Thyroid gland (tissue), 4 donors: ENCODE data around the gene GRIN3A. TPM values are rescaled to one million over a fixed set of nuclear protein-coding genes. Genes with fewer than 3 reads are reported as not detected.

ENCODE experiments used
- DNase-seq, 2 donors: peaks; one replicate each; pipeline ENCODE4 v3.0.0-alpha.2; 2019
- H3K27ac ChIP-seq, 3 donors: fragments of 200-600 bp; sonication (generic); 1 replicate in 2 of 3; 2 replicates in 1 of 3; pipeline ENCODE4 v1.5.1; 2016 to 2019; ENCODE audit warnings: mild to moderate bottlenecking in 1 of 3, moderate library complexity in 1 of 3
- H3K27me3 ChIP-seq: fragments of 200-600 bp; sonication (generic); one replicate; pipeline ENCODE4 v1.5.1; 2019
- H3K36me3 ChIP-seq, 2 donors: fragments of 200-600 bp; sonication (generic); one replicate each; pipeline ENCODE4 v1.5.1; 2016 to 2019
- H3K4me1 ChIP-seq, 2 donors: fragments of 200-600 bp; sonication (generic); one replicate each; pipeline ENCODE4 v1.5.1; 2017 to 2019
- H3K4me3 ChIP-seq, 3 donors: fragments of 200-600 bp; sonication (generic); replicated peaks in 1 of 3; 1 replicate in 2 of 3; 2 replicates in 1 of 3; pipeline ENCODE4 v1.5.1; 2016; ENCODE audit warnings: mild to moderate bottlenecking in 1 of 3
- H3K9me3 ChIP-seq: fragments of 200-600 bp; sonication (generic); one replicate; pipeline ENCODE4 v1.5.1; 2017
- POLR2A ChIP-seq, 2 donors: fragments of 450-650 bp; IDR thresholded peaks; one replicate each; pipeline ENCODE4 v1.6.1; 2017; ENCODE audit warnings: antibody characterized with exemption in 2 of 2, mild to moderate bottlenecking in 2 of 2, moderate library complexity in 1 of 2
- WGBS, 2 donors: methylation state at CpG; one replicate each; pipeline ENCODE4 v1.1.5; 2017; 5-methylcytosine and 5-hydroxymethylcytosine counted together
- intact Hi-C: fragments of 100-400 bp; cut with DNase I; formaldehyde crosslinking; loops from one replicate; pipeline ENCODE4 v1.15.1; 2023
- total RNA-seq, 4 donors: library from RNA; depleted of rRNA; stranded (reverse); fragments of >200 nt; gene quantifications; one replicate each; pipeline ENCODE4 v1.2.3, GENCODE V29; 2016
- TF ChIP-seq, protein P1 (sequence below), 6 experiments: fragments of 200-600 bp in 3 of 6; fragments of 450-650 bp in 3 of 6; sonication (generic) in 3 of 6; IDR thresholded peaks; one replicate each; pipeline ENCODE4 v1.5.1; 2016 to 2019; ENCODE audit warnings: antibody characterized with exemption in 6 of 6, mild to moderate bottlenecking in 2 of 6, inconsistent platforms in 1 of 6, moderate library complexity in 1 of 6

Gene GRIN3A
- total RNA-seq, 4 donors from 2014 or later: not detected

GRCh38 chr9:101530076-101530711, 208.3 kb downstream of the GRIN3A start:
- Histone ChIP-seq H3K9me3 (no peaks in the 10 kb centered on the region), H3K27ac (no peak overlapping the region), H3K36me3 (no peaks in the 10 kb centered on the region), H3K4me1 (peaks cover 0 to 12% of the 10 kb centered on the region in 2 donors), H3K27me3 (no peaks in the 10 kb centered on the region), H3K4me3 (no peak overlapping the region)
- WGBS, 2 donors: 19% methylated on average over 6 of the region's 6 CpGs
- DNase-seq: peak; percentile 58 to 62
- TF ChIP-seq POLR2A (IDR thresholded peaks at IDR 0.05): no peak
- TF ChIP-seq, protein P1, sequence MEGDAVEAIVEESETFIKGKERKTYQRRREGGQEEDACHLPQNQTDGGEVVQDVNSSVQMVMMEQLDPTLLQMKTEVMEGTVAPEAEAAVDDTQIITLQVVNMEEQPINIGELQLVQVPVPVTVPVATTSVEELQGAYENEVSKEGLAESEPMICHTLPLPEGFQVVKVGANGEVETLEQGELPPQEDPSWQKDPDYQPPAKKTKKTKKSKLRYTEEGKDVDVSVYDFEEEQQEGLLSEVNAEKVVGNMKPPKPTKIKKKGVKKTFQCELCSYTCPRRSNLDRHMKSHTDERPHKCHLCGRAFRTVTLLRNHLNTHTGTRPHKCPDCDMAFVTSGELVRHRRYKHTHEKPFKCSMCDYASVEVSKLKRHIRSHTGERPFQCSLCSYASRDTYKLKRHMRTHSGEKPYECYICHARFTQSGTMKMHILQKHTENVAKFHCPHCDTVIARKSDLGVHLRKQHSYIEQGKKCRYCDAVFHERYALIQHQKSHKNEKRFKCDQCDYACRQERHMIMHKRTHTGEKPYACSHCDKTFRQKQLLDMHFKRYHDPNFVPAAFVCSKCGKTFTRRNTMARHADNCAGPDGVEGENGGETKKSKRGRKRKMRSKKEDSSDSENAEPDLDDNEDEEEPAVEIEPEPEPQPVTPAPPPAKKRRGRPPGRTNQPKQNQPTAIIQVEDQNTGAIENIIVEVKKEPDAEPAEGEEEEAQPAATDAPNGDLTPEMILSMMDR (IDR thresholded peaks at IDR 0.05): peak; percentile 59 to 80 (median 72)
- intact Hi-C loops: no loop called here

- TF ChIP-seq, protein P1 (IDR thresholded peaks at IDR 0.05): no peak
- no peak for TF ChIP-seq POLR2A (IDR thresholded peaks at IDR 0.05)
- Histone ChIP-seq H3K4me1 (no peaks in the 10 kb centered on the region), H3K27me3 (no peaks in the 10 kb centered on the region), H3K36me3 (no peaks in the 10 kb centered on the region), H3K9me3 (no peaks in the 10 kb centered on the region), H3K27ac (no peak overlapping the region), H3K4me3 (no peak overlapping the region)
- no peak for DNase-seq
- intact Hi-C loops: loop anchor here (2.0 kb wide), 1 partner anchor 69 kb away; no protein-coding TSS in a partner anchor
Observed at GRCh38 chr9:101528015-101528414, 210.4 kb downstream of the GRIN3A start.

DNA sequence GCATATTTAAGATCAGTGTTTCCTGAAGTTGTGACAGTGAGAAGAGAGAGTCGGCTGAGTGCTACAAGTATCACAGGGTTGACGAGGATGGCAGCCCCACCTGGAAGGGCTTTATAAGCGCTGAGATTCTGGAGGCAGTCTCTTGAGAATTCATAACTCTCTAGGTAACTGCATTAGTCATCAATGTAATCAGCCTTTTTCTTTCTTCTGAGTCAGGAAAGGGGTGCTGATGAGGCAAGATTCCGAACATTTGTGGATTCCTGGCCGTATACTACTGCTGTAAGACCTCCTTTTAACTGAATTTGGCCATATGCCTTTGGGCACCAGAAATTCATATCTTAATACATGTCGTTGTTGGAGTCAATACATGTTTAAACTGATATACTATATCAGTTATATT, 211.4 kb downstream of the GRIN3A start:
- WGBS, 2 donors: 71% methylated on average over 6 of the region's 6 CpGs
- Histone ChIP-seq H3K27ac (no peak overlapping the region), H3K27me3 (no peaks in the 10 kb centered on the region), H3K9me3 (no peaks in the 10 kb centered on the region), H3K36me3 (no peaks in the 10 kb centered on the region), H3K4me1 (no peaks in the 10 kb centered on the region), H3K4me3 (no peak overlapping the region)
- intact Hi-C loops: no loop called here
- no peak for TF ChIP-seq POLR2A (IDR thresholded peaks at IDR 0.05)
- DNase-seq: no peak

- TF ChIP-seq, protein P1 (IDR thresholded peaks at IDR 0.05): no peak
- TF ChIP-seq POLR2A (IDR thresholded peaks at IDR 0.05): no peak
- Histone ChIP-seq H3K4me1 (no peaks in the 10 kb centered on the region), H3K4me3 (no peak overlapping the region), H3K36me3 (no peaks in the 10 kb centered on the region), H3K27me3 (no peaks in the 10 kb centered on the region), H3K9me3 (no peaks in the 10 kb centered on the region), H3K27ac (no peak overlapping the region)
- 77 to 83% methylated on average over 6 of the region's 6 CpGs for WGBS, 2 donors
- intact Hi-C loops: no loop called here
- no peak for DNase-seq
Observed at GRCh38 chr9:101524371-101524770, 214.1 kb downstream of the GRIN3A start.

Other genes starting within 250 kb of the GRIN3A start
- gene RNF20, start 204.8 kb downstream of the GRIN3A start, total RNA-seq: 10 to 100 TPM; 26.1 to 31.5 (median 26.7) TPM
- under 1 TPM in 1 of 4 donors, not detected in 3; 0.27 TPM for gene PPP3R2, start 143.7 kb downstream of the GRIN3A start, total RNA-seq